Measurements from ENCODE around the gene PMM1.
"Not testable (repeated sequence)": the region's sequence is repeated elsewhere in the genome, so short reads cannot be mapped to it uniquely, and the experiment has no call there.

Gene PMM1

DNA sequence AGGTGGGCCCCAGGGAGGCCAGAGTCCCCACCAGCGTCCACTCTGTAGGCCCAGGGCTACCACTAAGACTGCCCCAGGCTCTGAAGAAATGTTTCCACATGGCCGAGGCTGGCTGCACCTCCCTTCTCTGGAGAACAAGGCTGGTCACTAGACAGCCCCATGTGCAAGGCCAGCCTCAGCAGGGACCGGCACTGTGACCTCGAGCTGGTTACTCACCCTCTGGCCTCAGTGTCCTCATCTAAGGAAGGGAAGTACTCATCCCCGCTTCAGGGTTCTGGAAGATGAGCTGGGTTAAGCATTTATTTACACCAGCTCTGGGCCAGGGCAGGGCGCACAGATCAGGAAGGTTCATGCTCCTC is 9.7 kb downstream of the PMM1 start:
- TF ChIP-seq ZNF274 (IDR thresholded peaks at IDR 0.05; ENCODE audit: low read depth, low read length): no peak
- H3K4me3 ChIP-seq (ENCODE audit: low read length): no peak overlapping the region

DNA sequence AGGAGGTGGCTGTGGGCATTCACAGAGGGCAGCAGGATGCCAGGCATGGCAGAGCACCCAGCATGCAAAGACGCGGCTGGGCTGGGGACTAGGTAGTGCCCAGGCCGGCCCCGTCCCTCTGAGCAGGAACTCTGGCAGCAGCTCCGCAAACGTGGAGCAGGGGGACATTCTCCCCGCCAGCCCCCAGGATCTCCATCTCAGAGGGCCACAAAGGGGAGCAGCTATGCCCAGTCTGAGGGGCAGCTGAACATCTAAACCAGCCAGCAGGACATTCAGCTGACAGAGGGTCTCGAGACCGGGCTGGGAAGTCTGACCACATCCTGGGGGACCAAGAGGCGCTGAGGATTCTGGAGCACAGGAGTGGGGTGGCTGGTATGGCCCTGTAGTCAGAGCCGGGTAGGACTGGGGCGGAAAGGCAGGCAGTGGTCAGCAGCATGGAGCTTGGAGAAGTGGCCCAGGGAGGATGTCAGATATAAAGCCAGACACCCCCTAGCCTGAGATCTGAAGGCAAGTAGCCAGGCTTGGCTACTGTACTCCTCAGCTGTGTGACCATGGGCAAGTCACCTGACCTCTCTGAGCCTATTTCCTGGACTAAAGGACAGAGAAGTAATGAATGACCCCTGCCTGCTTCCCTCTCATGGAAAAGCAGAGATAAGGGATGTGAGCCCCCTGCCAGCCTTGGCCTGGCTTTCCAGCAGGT is 10.2 kb downstream of the PMM1 start:
- TF ChIP-seq ZNF274 (IDR thresholded peaks at IDR 0.05; ENCODE audit: low read depth, low read length): no peak
- H3K4me3 ChIP-seq (ENCODE audit: low read length): no peak overlapping the region

DNA sequence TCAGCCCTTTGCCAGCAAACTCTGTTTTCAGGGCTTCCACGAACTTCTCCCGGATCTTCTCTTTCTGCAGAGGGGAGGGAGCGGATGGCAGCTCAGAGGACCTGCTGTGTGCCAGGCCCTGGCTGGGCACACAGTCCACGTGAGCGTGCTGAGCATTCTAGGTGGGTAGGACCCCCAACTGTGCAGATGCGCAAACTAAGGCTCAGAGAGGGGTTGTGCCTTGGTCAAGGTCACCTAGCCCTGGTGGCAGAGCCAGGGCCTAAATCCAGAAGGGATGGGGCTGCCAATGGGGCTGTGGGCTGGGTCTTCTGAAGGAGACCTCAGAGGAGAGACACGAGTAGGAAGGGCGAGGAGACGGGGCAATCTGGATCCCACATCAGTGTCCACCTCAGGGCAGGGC is 10.8 kb downstream of the PMM1 start:
- no peak overlapping the region for H3K4me3 ChIP-seq (ENCODE audit: low read length)
- no peak for TF ChIP-seq ZNF274 (IDR thresholded peaks at IDR 0.05; ENCODE audit: low read depth, low read length)

DNA sequence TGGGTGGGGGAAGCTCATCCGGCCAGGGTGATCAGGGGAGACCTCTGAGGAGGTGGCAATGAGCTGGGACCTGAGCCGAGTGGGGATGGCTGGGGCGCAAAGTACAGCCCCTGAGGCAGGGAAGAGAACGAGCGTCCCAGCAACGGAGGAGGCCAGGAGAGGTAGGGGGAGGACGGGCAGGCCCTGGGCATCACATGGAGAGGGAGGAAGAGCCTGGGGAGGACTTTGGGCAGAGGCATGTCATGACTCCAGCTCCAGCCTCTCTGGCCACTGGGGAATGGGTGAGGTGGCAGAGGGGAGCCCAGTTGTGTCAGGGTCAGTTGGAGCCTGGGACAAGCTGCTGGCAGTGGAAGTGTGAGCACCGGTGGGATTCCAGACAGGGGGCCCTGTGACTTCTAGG is 11.5 kb downstream of the PMM1 start:
- TF ChIP-seq ZNF274 (IDR thresholded peaks at IDR 0.05; ENCODE audit: low read depth, low read length): no peak
- no peak overlapping the region for H3K4me3 ChIP-seq (ENCODE audit: low read length)

DNA sequence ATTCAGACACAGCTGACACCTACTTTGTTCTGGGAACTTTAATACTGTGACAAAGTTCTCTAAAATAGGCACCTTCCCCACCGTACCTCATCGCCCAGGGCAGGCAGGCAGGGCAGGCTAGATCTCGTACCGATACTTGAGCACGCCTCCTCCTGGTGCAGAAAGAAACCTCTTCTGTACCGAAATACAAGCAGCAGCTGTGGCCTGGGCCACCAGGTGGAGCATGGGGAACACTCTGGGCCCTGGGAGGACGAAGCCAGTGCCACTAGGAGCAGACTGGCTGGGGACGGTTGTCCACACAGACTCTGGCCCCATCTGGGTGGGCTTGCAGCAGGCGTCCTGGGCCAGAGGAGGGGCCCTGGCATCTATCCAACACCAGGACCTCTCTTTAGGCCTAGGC is 12.8 kb downstream of the PMM1 start:
- no peak overlapping the region for H3K4me3 ChIP-seq (ENCODE audit: low read length)
- TF ChIP-seq ZNF274 (IDR thresholded peaks at IDR 0.05; ENCODE audit: low read depth, low read length): no peak

DNA sequence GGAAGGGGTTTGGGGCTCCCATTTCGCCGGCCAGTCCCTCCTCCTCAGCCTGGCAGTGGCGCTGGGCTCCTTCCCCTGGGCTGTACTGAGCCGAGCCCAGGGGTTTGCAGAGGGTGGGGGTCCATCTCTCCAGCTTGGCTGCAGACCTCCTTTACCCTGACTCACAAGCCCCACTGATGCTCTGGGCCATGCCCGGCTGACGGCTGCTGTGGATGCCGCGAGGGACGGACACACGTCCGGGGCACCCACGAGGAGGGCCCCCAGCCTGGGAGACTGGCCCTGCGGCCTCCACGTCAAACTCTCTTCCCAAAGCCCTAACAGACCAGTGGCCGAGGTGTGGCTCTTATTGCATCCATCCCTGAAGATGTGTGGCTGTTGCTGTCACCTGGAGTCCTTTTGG is 14.1 kb downstream of the PMM1 start:
- TF ChIP-seq ZNF274 (IDR thresholded peaks at IDR 0.05; ENCODE audit: low read depth, low read length): no peak
- no peak overlapping the region for H3K4me3 ChIP-seq (ENCODE audit: low read length)

DNA sequence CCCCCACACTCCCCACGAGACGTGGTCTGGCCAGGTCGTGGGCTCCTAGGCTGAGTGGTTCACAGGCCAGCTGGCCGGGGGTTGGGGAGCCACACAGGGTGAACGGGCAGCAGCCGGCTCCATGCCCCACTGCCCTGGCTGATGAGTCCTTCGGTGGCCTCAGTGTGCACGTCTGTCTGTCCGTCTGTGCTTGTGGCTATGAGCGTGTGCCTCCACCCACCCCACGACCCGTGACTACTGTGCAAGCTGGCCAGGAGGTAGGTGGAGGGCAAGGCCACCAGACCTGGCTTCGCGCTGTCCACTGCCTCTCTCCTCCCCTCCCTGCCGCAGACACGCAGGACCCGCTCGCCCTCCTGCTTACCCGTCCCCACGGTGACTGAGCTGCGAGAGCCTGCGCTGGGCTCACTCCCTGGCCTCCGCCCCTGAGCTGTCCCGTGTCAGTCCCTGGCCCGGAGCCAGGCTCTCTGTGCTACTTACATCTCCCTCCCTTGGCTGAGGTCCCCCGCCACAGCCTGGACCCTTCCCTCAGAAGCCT is 14.7 kb downstream of the PMM1 start:
- no peak for TF ChIP-seq ZNF274 (IDR thresholded peaks at IDR 0.05; ENCODE audit: low read depth, low read length)
- no peak overlapping the region for H3K4me3 ChIP-seq (ENCODE audit: low read length)

DNA sequence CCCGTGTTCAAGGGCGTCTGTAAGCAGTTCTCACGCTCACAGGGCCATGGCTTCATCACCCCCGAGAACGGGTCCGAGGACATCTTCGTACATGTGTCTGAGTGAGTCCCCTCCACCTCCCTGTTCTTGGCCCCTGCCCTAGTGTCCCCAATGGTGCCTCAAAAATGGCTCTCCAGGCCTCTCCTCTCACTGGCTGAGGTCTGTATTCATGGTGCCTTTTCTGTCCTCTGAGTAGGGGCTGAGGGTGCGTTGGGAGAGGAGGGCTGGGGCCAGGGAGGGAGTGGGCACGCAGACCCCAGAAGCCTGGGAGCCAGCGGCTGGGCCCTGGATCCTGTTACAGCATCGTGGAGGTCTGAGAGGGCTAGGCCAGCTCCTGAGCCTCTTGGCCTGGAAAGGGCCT is 16.0 kb downstream of the PMM1 start:
- H3K4me3 ChIP-seq (ENCODE audit: low read length): no peak overlapping the region
- no peak for TF ChIP-seq ZNF274 (IDR thresholded peaks at IDR 0.05; ENCODE audit: low read depth, low read length)

DNA sequence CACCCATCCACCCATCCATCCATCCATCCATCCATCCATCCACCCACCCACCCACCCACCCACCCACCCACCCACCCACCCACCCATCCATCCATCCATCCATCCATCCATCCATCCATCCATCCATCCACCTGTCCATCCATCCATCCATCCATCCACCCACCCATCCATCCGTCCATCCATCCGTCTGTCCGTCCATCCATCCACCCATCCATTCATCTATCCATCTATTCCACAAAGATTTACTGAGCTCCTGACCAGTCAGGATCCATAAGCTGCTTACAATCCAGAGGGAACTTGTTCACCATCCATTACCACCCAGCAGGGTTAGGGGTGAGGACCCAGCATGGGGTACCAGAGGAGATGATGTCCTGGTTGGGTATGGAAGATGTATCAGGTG is 17.3 kb downstream of the PMM1 start:
- H3K4me3 ChIP-seq (ENCODE audit: low read length): not testable (repeated sequence)

DNA sequence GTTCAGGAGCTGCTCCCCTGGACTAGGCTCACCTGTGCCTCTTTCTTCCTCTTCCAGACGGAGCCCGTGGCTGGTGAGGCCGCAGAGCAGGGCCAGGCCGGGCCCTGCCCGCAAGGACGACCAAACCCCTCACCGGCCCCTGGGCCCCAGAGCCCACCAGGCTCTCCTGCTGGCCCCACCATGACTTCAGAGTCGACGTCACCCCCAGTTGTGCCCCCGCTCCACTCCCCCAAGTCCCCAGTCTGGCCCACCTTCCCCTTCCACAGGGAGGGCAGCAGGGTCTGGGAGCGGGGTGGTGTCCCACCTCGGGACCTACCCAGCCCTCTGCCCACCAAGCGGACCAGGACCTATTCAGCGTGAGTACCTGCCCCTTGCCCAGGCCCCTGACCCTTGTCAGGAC is 17.9 kb downstream of the PMM1 start:
- no peak overlapping the region for H3K4me3 ChIP-seq (ENCODE audit: low read length)
- no peak for TF ChIP-seq ZNF274 (IDR thresholded peaks at IDR 0.05; ENCODE audit: low read depth, low read length)

DNA sequence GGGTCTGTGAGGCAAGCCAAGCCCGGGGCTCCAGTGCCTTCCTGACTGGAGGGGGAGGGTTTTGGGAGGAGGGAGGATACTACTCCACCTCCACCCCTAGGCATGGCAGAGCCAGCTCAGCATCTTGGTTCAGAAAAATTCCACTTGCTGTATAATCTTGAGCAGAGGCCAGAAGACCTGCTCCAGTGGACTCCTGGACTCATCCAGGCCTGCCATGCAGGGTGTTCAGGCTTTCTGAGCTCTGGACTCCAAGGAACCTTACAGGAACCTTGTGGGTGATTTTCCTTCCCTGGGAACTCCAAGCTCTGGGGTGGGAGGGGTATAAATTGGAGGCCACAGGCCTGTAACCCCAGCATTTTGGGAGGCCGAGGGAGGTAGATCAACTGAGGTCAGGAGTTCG is 19.4 kb downstream of the PMM1 start:
- no peak for TF ChIP-seq ZNF274 (IDR thresholded peaks at IDR 0.05; ENCODE audit: low read depth, low read length)
- H3K4me3 ChIP-seq (ENCODE audit: low read length): no peak overlapping the region

DNA sequence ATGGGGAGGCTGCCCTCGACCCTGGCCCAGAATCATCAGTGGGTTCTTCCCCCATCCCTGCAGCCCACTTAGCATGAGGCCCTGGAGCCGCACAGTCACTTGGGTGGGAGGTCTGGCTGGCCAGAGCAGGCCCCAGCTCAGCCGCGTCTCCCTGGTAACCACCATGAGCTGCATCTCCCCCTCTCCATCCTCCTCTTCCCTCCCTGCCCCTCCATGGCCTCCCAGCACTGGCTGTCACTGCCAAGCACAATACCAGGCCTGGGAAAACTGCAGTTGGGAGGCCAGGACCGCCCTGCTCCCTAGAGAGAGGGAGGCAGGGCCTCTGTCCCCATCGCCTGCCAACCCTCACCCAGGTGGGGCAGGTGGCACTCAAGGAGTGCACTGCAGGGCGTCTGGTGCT is 20.8 kb downstream of the PMM1 start:
- TF ChIP-seq ZNF274 (IDR thresholded peaks at IDR 0.05; ENCODE audit: low read depth, low read length): no peak
- H3K4me3 ChIP-seq (ENCODE audit: low read length): no peak overlapping the region

DNA sequence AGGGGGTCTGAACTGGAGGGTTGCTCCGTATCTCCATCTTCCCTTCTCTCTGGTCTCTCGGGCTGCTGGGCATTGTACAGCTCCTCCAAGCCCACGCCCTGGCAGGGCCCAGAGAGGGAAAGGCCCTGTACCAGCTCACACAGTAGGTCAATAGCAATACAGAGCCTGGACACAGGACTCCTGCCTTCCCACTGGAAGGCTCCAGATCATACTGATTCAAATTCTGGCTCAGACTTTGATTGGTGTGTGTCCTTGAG is 22.2 kb downstream of the PMM1 start:
- TF ChIP-seq ZNF274 (IDR thresholded peaks at IDR 0.05; ENCODE audit: low read depth, low read length): no peak
- no peak overlapping the region for H3K4me3 ChIP-seq (ENCODE audit: low read length)

DNA sequence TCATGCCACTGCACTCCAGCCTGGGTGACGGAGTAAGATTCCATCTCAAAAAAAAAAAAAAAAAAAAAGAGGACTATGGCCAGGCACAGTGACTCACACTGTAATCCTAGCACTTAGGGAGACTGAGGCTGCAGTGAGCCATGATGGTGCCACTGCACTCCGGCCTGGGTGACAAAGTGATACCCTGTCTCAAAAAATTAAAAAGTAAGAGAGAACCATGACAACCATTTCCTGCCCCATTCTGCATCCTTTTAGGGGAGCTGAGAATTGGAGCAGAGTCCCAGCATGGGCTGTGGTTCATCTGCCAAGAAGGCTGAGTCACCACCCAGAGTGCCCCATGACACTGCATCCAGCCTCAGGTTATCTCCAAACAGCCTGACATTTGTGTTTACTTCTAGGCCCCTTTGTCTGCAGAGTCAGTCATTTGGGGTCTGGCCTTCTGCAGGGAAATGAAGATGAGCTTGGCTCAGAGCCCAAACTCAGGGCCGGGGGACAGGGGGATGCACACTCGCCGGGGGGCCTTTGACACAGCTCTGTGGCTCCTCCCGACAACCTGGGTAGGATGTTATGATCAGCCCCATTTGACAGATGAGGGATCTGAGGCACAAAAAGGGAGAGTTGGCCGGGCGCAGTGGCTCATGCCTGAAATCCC is 24.1 kb downstream of the PMM1 start:
- H3K4me3 ChIP-seq (ENCODE audit: low read length): no peak overlapping the region
- no peak for TF ChIP-seq ZNF274 (IDR thresholded peaks at IDR 0.05; ENCODE audit: low read depth, low read length)

DNA sequence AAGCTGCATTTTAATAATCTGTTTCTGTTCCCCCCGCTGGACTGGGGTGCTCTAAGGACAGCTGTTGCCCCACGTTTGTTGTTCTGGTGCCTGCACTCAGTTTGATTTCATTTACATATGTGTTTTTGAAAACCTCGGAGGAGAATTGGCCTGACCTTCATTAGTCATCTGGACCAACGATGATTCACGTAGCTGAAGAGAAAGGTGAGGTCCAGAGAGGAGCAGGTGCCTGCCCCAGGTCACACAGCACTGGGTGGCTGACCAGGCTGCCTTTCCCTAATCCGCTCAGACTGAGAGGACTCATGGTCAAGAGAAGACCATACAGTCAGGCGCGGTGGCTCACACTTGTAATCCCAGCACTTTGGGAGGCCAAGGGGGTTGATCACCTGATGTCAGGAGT is 25.1 kb downstream of the PMM1 start:
- TF ChIP-seq ZNF274 (IDR thresholded peaks at IDR 0.05; ENCODE audit: low read depth, low read length): no peak
- H3K4me3 ChIP-seq (ENCODE audit: low read length): no peak overlapping the region
